ENCODE results near the gene SLC25A45.

SLC25A45 gene

DNA sequence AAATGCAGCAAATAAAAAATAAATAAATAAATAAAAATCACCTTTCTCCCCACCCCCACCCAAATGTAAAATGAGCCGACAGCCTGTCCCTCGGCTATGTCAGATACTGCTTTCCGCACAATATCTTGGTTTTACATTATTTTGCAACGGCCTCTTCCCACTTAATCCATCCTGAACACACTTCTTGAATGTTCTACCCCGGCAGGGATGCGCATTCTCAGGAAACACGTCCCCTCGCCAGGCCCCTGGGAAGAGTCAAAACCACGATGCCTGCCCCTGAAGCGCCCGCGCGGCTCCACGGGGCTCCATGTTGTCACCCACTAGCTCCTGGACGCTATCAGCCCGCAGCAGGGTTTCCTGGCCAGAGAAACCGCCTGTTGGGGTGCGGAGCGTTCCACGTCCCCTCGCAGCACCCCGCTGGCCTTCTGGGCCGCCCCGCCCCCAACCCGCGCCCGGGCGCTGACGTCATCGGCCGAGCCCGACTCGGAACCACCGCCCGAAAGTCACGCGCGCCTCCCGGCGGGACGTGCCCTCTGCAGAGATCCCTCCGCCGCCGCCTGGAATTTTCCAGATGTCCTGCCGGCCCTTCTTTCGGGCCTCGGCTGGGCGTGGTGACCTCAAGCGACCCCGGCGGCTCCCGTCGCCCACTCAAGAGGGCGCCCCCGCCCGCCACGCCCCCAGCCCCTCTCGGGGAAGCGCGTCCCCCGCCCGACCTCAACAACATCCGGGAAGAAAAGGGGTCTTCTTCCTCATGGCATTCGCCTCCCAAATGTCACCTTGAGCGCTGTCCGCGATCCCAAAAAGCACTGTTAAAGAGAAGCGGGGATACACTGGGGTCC is 39.6 kb upstream of the SLC25A45 start:
- DNase-seq (ENCODE audit: extremely low read depth, insufficient read length): peak; percentile 96
- peak overlapping the region; percentile 74 for H3K4me3 ChIP-seq (replicated peaks; ENCODE audit: low read depth, low read length)
- TF ChIP-seq, protein P1, sequence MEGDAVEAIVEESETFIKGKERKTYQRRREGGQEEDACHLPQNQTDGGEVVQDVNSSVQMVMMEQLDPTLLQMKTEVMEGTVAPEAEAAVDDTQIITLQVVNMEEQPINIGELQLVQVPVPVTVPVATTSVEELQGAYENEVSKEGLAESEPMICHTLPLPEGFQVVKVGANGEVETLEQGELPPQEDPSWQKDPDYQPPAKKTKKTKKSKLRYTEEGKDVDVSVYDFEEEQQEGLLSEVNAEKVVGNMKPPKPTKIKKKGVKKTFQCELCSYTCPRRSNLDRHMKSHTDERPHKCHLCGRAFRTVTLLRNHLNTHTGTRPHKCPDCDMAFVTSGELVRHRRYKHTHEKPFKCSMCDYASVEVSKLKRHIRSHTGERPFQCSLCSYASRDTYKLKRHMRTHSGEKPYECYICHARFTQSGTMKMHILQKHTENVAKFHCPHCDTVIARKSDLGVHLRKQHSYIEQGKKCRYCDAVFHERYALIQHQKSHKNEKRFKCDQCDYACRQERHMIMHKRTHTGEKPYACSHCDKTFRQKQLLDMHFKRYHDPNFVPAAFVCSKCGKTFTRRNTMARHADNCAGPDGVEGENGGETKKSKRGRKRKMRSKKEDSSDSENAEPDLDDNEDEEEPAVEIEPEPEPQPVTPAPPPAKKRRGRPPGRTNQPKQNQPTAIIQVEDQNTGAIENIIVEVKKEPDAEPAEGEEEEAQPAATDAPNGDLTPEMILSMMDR (IDR thresholded peaks at IDR 0.05; ENCODE audit: insufficient read depth, low read length, poor library complexity, severe bottlenecking): no peak
- no peaks in the 10 kb centered on the region; the same call in 1 of the 2 replicates for H3K36me3 ChIP-seq (ENCODE audit: control insufficient read depth, insufficient read depth, low read length)
- H3K27me3 ChIP-seq (replicated peaks; ENCODE audit: control insufficient read depth, insufficient read depth, low read length): no peaks in the 10 kb centered on the region

DNA sequence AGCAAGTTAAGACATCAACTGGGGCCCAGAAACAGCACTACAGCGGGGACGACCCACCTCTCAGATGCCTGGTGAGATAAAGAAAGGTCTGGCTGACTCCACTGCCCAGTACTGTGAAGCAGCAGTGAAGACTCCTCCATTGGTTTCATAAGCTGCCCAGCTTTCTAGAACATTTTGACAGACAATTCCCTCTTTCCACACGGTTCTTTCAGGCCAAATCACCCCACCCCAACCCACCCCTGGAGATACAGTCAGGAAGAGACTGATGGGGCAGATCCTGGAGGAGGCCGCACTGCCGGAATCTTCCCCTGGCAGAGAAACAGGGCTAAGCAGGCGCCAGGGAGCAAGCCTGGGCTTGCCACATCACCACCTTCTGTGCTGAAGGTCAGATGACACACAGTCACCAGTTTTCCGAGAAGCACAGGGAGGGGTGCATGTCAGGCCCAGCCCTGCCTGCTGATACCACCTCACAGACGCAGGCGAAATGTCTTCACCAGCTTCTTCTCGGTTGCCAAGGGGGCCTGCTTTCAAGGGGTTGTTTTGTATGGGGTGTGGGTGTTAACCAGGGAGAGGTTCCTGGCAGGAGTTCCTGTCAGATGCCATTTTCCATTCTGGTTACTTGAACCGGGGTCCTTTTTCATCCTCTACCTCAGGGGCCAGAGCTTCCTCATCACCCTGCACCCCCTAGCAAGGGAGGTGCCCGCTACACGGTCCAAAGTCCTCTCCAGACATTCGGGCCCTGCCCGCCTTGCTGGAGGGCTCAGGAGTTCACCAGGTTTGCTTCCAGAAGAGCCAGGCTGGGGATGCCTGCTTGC is 38.7 kb upstream of the SLC25A45 start:
- peak overlapping the region; percentile 74 for H3K4me3 ChIP-seq (replicated peaks; ENCODE audit: low read depth, low read length)
- H3K36me3 ChIP-seq (ENCODE audit: control insufficient read depth, insufficient read depth, low read length): no peaks in the 10 kb centered on the region; the same call in 1 of the 2 replicates
- peak; percentile 76 for DNase-seq (ENCODE audit: extremely low read depth, insufficient read length)
- TF ChIP-seq, protein P1 (IDR thresholded peaks at IDR 0.05; ENCODE audit: insufficient read depth, low read length, poor library complexity, severe bottlenecking): no peak
- H3K27me3 ChIP-seq (replicated peaks; ENCODE audit: control insufficient read depth, insufficient read depth, low read length): no peaks in the 10 kb centered on the region

DNA sequence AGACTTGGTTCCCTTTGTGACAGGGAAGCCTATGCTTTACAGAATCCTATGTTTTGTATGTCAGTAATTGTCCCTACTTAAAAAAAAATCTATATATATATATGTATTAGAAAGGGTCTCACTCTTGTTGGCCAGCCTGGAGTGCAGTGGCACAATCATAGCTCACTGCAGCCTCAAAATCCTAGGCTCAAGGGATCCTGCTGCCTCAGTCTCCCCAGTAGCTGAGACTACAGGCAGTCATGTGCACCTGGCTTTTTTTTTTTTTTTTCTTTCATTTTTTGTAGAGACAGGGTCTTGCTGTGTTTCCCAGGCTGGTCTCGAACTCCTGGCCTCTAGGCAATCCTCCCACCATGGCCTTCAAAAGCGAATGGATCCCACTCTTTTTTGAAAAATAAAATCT is 38.1 kb upstream of the SLC25A45 start:
- TF ChIP-seq, protein P1 (IDR thresholded peaks at IDR 0.05; ENCODE audit: insufficient read depth, low read length, poor library complexity, severe bottlenecking): no peak
- no peak for DNase-seq (ENCODE audit: extremely low read depth, insufficient read length)
- Histone ChIP-seq H3K4me3 (replicated peaks; ENCODE audit: low read depth, low read length) (peak overlapping the region; percentile 74), H3K27me3 (replicated peaks; ENCODE audit: control insufficient read depth, insufficient read depth, low read length) (no peaks in the 10 kb centered on the region), H3K36me3 (ENCODE audit: control insufficient read depth, insufficient read depth, low read length) (no peaks in the 10 kb centered on the region; the same call in 1 of the 2 replicates)

DNA sequence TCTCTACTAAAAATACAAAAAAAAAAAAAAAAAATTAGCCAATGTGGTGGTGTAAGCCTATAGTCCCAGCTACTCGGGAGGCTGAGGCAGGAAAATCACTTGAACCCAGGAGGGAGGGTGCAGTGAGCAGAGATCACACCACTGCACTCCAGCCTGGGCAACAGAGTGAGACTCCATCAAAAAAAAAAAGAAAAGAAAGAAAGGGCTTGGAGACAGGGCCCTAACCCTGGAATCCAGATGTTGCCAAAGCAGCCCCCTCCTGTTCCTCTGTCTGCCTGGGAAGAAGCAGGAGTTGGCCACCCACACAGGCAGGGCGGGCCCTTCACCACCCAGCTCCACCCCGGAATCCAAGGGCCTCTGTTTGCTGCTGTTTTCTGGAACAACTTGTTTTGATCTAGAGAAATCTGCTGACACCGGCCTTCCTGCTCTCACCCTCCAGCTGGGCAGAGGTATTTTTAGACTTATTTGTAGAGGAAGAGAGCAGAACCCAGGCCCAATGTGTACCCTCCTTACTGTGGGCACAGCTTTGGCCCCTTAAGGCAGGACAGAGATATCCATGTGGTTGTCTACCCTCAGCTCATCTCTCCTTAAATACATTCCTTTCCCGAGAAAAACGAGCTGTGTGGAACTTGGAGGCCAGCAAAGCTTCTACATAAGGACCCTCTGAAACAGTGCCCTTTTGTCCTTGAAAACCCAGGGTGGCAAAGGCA is 37.5 kb upstream of the SLC25A45 start:
- H3K36me3 ChIP-seq (ENCODE audit: control insufficient read depth, insufficient read depth, low read length): no peaks in the 10 kb centered on the region
- TF ChIP-seq, protein P1 (IDR thresholded peaks at IDR 0.05; ENCODE audit: insufficient read depth, low read length, poor library complexity, severe bottlenecking): no peak
- peak overlapping the region; percentile 74 for H3K4me3 ChIP-seq (replicated peaks; ENCODE audit: low read depth, low read length)
- peak; percentile 66 for DNase-seq (ENCODE audit: extremely low read depth, insufficient read length)
- H3K27me3 ChIP-seq (replicated peaks; ENCODE audit: control insufficient read depth, insufficient read depth, low read length): no peaks in the 10 kb centered on the region

DNA sequence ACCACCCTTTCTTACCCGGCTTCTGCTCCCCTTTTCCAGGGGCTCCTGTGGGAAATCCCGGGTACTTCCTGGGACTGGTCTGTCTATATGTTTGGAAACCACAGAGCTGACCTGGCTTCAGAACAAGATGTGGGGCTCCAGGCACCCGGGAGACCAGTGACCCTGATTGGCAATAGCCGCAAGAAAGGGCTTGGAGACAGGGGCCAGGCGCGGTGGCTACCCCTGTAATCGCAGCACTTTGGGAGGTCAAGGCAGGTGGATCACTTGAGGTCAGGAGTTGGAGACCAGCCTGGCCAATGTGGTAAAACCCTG is 37.0 kb upstream of the SLC25A45 start:
- Histone ChIP-seq H3K36me3 (ENCODE audit: control insufficient read depth, insufficient read depth, low read length) (no peaks in the 10 kb centered on the region), H3K4me3 (replicated peaks; ENCODE audit: low read depth, low read length) (peak overlapping the region; percentile 74), H3K27me3 (replicated peaks; ENCODE audit: control insufficient read depth, insufficient read depth, low read length) (no peaks in the 10 kb centered on the region)
- no peak for DNase-seq (ENCODE audit: extremely low read depth, insufficient read length)
- TF ChIP-seq, protein P1 (IDR thresholded peaks at IDR 0.05; ENCODE audit: insufficient read depth, low read length, poor library complexity, severe bottlenecking): no peak

Measured in GM06990 (cell line).